GM06990 (cell line): ENCODE results near the gene FLCN.

Experiments used
- DNase-seq: peaks from one replicate; pipeline ENCODE4 v3.0.0-alpha.2; 2011; ENCODE audit not compliant: insufficient read length; ENCODE audit errors: extremely low read depth
- H3K27me3 ChIP-seq: replicated peaks from 2 replicates; pipeline ENCODE4 v1.6.0; 2011; ENCODE audit warnings: low read length; ENCODE audit not compliant: control insufficient read depth, insufficient read depth
- H3K36me3 ChIP-seq: 2 replicates; pipeline ENCODE4 v1.5.1; 2011; ENCODE audit warnings: low read length; ENCODE audit not compliant: control insufficient read depth, insufficient read depth
- H3K4me3 ChIP-seq: replicated peaks from 2 replicates; pipeline ENCODE4 v1.5.1; 2011; ENCODE audit warnings: low read depth, mild to moderate bottlenecking, control low read depth, low read length
- TF ChIP-seq, protein P1 (sequence below): IDR thresholded peaks from 2 replicates; pipeline ENCODE4 v1.5.1; 2011; ENCODE audit warnings: low read length, control low read depth, mild to moderate bottlenecking, inconsistent platforms; ENCODE audit not compliant: insufficient read depth, poor library complexity, severe bottlenecking

The FLCN gene

DNA sequence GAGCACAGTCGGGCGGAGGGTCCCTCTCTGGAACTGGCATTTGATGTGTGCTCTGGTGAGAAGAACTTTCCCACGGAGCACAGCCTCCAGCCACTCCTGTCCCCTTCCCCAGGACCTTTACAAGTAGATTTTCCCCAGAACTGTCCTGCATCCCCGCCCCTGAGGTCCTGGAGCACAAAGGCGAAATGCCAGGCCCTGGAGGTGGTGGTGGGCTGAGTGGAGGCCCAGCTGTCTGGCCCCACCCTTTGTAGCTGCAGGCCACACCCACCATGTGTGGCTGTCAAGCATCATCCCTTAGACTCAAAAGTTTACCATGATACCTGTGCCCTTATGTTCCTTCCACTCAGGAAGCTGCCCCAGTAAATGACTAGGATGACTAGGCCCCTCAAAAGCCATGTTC is 68.6 kb downstream of the FLCN start:
- Histone ChIP-seq H3K4me3 (no peak overlapping the region), H3K27me3 (no peaks in the 10 kb centered on the region), H3K36me3 (peaks cover 45% of the 10 kb centered on the region)
- DNase-seq, result no peak
- TF ChIP-seq, protein P1, sequence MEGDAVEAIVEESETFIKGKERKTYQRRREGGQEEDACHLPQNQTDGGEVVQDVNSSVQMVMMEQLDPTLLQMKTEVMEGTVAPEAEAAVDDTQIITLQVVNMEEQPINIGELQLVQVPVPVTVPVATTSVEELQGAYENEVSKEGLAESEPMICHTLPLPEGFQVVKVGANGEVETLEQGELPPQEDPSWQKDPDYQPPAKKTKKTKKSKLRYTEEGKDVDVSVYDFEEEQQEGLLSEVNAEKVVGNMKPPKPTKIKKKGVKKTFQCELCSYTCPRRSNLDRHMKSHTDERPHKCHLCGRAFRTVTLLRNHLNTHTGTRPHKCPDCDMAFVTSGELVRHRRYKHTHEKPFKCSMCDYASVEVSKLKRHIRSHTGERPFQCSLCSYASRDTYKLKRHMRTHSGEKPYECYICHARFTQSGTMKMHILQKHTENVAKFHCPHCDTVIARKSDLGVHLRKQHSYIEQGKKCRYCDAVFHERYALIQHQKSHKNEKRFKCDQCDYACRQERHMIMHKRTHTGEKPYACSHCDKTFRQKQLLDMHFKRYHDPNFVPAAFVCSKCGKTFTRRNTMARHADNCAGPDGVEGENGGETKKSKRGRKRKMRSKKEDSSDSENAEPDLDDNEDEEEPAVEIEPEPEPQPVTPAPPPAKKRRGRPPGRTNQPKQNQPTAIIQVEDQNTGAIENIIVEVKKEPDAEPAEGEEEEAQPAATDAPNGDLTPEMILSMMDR, result no peak

DNA sequence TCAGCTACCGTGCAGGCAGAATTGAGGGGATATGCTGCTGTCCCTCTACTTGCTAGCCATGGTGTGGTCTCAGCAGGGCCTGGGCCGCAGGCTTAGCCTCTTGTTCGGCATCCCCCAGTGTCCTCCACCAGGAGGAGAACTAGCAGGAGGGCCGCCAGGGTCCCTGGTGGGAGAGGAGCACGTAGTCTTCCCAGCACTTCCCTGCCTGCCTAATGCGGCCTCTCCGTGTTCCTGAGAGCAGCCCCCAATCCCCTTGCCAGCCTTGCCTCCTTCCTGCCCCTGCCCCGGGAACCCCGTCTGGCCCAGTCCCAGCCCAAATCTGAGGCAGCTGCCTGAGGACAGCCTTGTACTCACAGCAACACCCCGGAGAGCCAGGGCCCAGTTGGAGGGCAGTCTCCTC is 69.0 kb downstream of the FLCN start:
- TF ChIP-seq, protein P1, result no peak
- Histone ChIP-seq H3K27me3 (no peaks in the 10 kb centered on the region), H3K36me3 (peaks cover 41% of the 10 kb centered on the region), H3K4me3 (no peak overlapping the region)
- DNase-seq, result no peak

DNA sequence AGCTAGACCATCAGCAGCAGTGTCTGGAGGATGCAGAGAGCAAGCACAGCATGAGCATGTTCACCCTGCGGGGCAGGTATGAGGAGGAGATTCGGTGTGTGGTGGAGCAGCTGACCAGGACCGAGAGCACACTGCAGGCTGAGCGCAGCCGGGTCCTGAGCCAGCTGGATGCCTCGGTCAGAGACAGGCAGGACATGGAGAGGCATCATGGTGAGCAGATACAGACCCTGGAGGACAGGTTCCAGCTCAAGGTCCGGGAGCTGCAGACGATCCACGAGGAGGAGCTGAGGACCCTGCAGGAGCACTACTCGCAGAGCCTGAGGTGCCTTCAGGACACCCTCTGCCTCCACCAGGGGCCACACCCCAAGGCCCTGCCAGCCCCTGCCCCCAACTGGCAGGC is 69.6 kb downstream of the FLCN start:
- TF ChIP-seq, protein P1, result no peak
- H3K36me3 ChIP-seq, result peaks cover 40% of the 10 kb centered on the region
- H3K27me3 ChIP-seq, result no peaks in the 10 kb centered on the region
- no peak overlapping the region for H3K4me3 ChIP-seq
- no peak for DNase-seq

DNA sequence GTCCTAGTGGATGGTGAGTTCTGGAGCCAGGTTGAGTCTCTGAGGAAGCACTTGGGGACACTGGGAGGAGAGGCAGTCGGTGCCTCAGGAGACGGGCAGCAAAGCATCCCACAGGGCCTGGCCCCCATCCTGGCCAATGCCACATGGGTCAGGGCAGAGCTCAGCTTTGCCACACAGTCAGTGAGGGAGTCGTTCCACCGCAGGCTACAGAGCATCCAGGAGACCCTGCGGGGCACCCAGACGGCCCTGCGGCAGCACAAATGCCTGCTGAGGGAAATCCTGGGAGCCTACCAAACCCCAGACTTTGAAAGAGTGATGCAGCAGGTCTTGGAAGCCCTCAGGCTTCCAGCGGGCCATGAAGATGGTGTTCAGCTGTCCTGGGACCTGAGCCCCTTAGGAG is 70.5 kb downstream of the FLCN start:
- peaks cover 39% of the 10 kb centered on the region for H3K36me3 ChIP-seq
- no peaks in the 10 kb centered on the region for H3K27me3 ChIP-seq
- H3K4me3 ChIP-seq, result no peak overlapping the region
- no peak for DNase-seq
- TF ChIP-seq, protein P1, result no peak

DNA sequence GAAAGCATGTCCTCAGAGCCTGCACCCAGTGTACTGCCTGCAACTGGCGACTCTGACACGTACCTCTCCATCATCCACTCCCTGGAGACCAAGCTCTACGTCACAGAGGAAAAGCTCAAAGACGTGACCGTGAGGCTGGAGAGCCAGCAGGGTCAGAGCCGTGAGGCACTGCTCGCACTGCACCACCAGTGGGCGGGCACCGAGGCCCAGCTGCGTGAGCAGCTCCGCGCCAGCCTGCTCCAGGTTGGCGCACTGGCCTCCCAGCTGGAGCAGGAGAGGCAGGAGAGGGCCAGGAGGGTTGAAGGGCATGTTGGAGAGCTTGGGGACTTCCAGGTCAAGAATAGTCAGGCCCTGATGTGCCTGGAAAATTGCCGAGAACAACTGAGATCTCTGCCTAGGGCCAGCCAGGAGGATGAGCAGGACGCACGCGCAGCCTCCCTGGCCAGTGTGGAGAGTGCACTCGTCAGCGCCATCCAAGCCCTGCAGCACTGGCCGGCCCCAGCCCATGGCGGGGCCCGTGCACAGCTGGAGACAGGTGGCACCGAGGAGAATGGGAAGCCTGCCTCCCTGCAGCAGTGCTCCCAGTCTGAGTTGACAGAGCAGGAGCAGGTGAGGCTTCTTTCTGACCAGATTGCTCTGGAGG is 71.2 kb downstream of the FLCN start:
- DNase-seq, result no peak
- H3K27me3 ChIP-seq, result no peaks in the 10 kb centered on the region
- peaks cover 41% of the 10 kb centered on the region for H3K36me3 ChIP-seq
- no peak overlapping the region for H3K4me3 ChIP-seq
- TF ChIP-seq, protein P1, result no peak

DNA sequence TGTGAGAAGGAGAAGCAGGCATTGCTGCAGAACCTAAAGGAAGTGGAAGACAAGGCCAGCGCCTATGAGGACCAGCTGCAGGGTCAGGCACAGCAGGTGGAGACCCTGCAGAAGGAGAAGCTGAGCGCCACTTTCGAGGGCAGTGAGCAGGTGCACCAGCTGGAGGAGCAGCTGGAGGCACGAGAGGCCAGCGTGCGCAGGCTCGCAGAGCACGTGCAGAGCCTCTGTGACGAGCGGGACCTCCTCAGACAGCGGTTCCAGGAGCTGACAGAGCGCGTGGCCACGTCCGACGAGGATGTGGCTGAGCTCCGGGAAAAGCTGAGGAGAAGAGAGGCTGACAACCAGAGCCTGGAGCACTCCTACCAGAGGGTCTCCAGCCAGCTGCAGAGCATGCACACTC is 72.3 kb downstream of the FLCN start:
- TF ChIP-seq, protein P1, result no peak
- H3K4me3 ChIP-seq, result no peak overlapping the region
- no peak for DNase-seq
- H3K36me3 ChIP-seq, result peaks cover 46% of the 10 kb centered on the region
- no peaks in the 10 kb centered on the region for H3K27me3 ChIP-seq
